Glomerular visceral epithelial cell (primary cell): ENCODE results near the gene INSRR.

Experiments used
- DNase-seq: peaks from one replicate; pipeline ENCODE4 v3.0.0-alpha.2; 2016; ENCODE audit errors: extremely low spot score

Gene INSRR

GRCh38 chr1:156832434-156832833 is 26.5 kb downstream of the INSRR start:
- DNase-seq, result no peak

GRCh38 chr1:156828400-156829124 is 30.4 kb downstream of the INSRR start:
- no peak for DNase-seq

- no peak for DNase-seq
Measured at GRCh38 chr1:156826630-156827029, 32.3 kb downstream of the INSRR start.

DNA sequence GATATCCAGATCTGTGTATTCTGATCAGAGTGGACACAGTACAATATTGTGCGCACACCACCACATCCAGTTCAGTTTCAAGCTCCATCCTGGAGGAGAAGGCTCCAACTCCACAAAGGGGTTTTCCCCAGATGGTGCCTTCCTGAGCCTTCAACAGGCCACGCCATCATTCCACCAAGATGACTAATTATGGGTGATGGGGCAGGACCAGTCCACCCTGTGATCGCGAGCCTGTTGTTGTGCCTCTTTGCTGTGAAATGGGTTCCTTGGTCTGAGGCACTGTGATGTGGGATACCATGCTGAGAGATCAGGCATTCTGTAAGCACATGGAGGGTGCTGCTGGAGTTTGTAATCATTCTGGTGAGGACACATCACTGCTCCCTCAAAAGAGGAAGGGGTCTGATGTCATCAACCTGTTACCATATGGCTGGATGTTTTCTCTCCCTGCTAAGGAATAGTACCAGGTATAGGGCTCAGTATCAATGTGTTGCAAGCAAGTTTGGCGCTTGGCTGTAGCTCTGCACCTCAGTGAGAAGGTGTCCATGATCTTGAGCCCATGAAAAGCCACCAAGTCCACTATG is 35.6 kb downstream of the INSRR start:
- peak; percentile 35 for DNase-seq

DNA sequence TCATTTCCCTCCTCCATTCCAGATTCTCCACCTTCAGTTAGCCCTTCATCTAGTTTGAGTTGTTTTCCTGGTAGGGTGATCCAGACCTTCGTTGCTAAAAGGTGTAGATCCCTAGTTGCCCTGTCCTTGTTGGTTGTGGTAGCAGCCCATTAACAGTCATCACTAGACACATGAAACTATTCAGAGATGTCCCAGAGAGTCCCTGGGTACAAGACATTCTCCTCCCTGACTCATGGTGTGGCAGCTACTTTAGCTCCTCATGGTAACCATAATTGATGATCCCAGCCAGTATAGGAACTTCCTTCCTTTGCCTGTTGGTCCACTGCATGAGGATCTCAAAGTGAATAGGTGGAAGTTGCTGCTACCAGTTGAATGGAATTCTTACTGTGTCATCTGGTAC is 36.2 kb downstream of the INSRR start:
- no peak for DNase-seq

GRCh38 chr1:156821801-156822200 is 37.1 kb downstream of the INSRR start:
- DNase-seq, result no peak

DNA sequence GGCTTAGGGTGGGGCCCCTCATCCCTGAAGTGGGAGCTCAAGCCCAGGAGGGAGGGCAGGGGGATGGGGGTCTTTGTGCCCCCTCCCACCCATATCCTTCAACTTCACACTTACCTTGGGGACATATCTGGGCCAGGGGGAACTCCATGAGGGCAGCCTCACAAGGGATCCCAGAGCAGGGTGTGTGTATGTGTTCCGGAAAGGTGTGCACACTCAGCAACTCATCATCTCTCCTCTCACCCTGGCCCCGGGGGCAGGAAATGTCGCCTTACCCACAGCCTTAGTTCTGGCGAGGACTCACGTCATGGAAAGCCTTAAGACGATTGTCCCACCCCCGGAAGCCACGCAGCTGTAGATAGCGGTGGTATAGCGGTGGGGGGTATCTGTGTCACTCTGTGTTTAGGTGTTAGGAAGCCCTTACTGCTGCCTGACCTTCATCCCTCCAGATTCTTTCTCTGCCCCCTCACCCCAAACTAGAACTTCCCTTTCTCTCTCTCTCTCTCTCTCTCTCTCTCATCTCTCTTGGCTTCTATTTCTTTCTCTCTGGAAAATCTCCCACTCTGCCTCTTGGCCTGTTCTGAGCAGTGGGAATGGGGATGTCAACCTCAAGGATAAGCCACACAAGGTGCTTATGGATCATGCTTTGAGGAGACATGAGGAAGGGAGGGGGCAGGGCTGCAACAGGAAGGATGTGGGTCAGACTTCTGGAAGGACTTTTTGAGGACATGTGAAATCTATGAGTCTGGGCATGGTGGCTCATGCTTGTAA is 42.2 kb downstream of the INSRR start, which contains the start of gene SH2D2A:
Gene SH2D2A, minus strand, starts transcription at position 288 of the 768 bp plus-strand sequence. Its CDS starts 140 bp downstream, at position 148.
- no peak for DNase-seq

DNA sequence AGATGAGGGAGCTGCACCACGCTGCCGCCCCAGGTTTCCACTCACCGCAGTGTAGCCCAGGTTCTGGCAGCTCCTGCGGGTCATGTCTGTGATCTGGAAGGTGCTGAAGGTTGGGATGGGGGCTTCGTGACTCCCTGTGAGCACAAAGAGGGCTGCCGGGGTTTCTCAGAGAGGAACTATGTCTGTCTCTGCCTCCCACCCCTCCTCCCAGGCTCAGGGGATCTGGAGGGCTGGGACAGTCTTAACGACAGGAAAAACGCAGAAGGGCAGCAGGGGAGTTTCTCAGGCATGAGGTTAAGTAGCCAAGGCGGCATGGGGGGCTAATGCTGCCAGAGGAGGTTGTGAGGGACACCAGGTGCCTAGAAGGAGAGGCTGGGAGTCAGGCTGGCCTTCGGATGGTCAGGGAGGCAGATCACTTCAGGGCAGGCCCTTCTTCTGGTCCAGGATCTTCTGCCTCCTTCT is 42.9 kb downstream of the INSRR start:
- DNase-seq, result no peak

GRCh38 chr1:156815307-156815826 is 43.5 kb downstream of the INSRR start:
- peak; percentile 38 for DNase-seq

- DNase-seq, result no peak
Measured at GRCh38 chr1:156814571-156815260, 44.2 kb downstream of the INSRR start.

DNA sequence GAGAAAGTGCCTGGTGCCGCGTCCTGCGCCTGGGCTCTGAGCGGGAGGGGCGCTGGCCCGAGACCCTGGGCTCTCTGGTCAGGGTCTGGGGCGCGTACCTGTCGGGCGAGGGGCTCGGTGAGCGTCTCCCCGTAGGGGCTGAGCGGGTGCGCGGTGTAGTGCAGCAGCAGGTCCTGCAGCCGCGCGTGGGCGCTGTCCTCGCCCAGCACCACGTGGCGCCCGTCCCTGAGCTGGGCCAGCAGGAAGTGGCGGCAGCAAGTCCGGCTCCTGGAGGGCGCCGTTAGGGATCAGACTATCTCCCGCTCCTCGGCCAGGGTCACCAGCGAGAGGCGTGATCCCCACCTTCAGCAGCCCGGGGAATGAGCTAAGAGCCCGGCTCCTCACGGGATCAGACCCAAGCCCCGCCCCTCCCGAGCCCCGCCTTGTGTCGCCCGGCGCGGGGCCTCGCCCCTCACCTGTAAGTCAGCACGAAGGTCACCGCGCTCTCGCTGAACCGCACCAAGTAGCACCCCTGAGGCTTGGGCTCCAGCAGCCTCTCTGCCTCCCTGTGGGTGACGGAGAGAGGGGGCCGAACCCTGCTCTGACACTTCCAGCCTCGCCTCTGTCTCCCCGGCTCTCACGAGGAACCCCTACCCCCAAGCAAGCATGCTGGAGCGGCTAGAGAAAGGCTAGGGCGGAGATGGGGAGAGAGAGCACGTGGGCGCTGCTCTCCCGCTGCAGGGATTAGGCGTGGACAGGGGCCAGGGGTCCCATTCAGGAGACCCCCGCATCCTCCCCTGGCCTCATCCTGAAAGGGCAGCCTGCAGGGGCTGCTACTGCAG is 45.0 kb downstream of the INSRR start:
- DNase-seq, result no peak

DNA sequence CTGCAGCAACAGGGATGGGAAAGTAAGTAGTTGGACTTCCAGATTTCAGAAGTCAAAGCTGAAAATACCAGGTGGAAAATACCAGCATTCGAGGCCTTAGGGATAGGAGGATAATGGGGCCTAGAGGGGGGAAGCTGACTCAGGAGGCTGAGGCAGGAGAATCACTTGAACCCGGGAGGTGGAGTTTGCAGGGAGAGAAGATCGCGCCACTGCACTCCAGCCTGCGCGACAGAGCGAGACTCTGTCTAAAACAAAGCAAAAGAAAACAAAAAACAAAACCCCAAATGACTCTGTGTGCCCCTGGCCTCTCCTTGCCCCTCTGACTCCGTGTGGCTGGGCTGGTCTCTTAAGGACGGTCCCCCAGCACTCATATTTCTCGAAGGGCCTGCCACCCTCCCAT is 45.6 kb downstream of the INSRR start:
- DNase-seq, result no peak

GRCh38 chr1:156812293-156812990 is 46.5 kb downstream of the INSRR start:
- DNase-seq, result no peak

DNA sequence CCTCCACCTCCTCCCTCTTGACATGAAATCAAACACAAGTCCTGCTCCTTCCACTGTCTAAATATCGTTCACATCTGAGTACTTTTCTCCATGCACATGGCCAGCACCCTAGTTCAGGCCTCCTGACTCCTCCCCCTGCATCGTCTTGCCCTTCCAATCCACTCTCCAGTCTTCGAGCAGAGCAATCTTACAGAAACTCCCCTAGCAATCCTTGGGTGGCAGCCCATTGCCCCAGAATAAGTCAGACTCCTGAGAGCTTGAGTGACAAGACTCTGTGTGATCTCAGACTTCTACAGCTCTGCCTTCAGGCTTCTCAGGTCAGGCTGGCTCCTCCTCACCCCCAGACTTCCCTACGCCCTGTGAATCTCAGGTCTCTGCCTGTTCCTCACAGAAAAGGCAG is 47.7 kb downstream of the INSRR start:
- no peak for DNase-seq

DNA sequence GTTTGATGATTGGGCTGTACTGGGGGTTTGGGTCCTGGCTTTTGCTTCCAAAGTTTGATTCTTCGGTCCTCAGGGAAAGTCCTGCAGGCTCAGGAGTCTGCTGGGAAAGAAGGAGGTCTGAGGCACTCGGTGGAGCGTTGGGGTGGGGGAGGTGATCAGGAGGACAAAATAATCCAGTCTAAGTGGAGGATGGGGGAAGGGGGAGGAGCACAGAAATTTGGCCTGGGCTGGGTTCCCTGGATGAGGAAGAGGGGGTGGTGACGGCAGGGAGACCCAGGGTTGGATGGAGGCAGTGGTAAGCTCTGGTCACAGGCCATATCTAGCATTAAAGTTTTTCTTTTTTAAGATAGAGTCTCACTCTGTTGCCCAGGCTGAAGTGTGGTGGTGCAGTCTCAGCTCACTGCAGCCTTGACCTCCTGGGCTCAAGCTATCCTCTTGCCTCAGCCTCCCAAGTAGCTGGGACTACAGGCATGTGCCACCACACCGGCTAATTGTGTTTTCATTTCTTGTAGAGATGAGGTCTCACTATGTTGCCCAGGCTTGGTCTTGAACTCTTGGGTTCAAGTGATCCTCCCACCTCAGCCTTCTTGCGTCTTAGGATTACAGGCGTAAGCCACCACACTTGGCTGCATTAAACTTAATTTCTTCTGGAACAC is 49.1 kb downstream of the INSRR start:
- DNase-seq, result no peak

GRCh38 chr1:156809281-156809680 is 49.6 kb downstream of the INSRR start:
- DNase-seq, result no peak

DNA sequence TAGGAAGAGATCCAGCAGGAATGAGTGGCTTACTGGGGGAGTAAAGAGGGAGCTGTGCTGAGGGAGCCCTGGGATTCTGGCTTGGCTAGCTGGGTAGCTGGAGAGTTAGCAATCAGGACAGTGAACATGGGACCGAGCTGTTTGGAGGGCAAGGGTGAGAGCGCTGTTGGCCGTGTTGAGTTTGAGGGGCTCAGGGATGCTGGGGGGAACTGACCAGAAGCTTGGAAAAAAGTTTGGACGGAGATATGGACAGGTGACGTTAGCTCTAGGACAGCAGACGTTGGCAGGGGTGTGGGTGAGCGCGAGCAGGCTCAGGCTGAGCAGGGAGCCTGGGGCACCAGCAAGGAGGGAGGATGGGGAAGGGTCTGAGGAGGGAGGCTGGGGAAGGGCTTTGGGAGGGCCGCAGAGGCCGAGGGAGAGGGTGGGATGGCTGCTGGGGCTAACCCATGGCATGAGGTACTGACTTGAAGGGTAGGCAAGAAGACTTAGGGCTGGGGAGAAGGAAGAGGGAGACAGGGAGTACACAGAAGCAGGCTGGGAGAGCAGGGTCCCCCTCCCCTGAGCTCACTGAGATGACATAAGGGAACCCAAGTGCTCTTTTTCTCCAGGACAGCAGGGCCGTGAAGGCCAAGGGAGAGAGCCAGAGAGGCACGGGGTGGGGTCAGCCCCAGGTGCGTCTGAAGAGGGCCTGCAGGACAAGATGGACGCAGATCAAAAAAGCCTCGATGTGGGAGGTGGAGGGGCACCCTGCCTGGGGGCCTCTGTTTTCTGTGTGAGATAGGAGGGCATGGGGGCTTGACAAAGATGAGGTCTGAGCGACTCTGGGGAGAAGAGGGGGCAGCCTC is 50.5 kb downstream of the INSRR start:
- no peak for DNase-seq

DNA sequence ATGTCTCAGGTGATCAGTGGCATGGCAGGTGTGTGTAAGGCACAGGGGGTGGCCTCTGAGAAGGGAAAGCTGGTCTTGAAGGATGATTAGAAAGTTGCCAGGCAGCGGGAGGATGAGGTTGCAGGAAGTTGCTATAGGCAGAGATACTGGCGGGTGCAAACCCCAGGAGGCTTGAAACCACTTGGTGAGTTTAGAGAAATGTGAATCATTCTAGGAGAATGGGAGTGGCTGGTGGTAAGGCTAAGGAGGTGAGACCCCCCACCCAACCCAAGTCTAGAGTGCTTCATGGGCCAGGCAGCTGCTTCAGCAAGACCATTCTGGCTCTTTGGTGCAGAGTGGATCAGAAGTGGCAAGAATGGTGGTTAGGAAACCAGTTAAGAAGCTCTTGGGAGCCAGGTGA is 51.3 kb downstream of the INSRR start:
- DNase-seq, result no peak
